Urinary bladder (tissue), 4 donors: Measurements from ENCODE around the gene SAMD5. TPM values are rescaled to one million over a fixed set of nuclear protein-coding genes. Genes with fewer than 3 reads are reported as not detected.

Source experiments
- DNase-seq: peaks from one replicate; pipeline ENCODE4 v3.0.0-alpha.2; 2015; ENCODE audit errors: extremely low spot score
- H3K27ac ChIP-seq: one replicate; pipeline ENCODE4 v1.5.1; 2013; ENCODE audit warnings: low read depth, mild to moderate bottlenecking, moderate library complexity
- H3K36me3 ChIP-seq: one replicate; pipeline ENCODE4 v1.6.1; 2013; ENCODE audit warnings: mild to moderate bottlenecking, moderate library complexity; ENCODE audit not compliant: insufficient read depth
- H3K4me1 ChIP-seq: one replicate; pipeline ENCODE4 v1.6.1; 2013; ENCODE audit warnings: mild to moderate bottlenecking, moderate library complexity; ENCODE audit not compliant: insufficient read depth
- H3K4me3 ChIP-seq: one replicate; pipeline ENCODE4 v1.5.1; 2013; ENCODE audit warnings: low read depth, low read length
- WGBS: extraction: QIAGEN DNeasy Blood & Tissue Kit; methylation state at CpG from one replicate; pipeline ENCODE4 v1.1.7; 2013; 5-methylcytosine and 5-hydroxymethylcytosine counted together
- polyA plus RNA-seq: library from polyadenylated mRNA; stranded (reverse); fragments of 200-250 nt; gene quantifications from one replicate; pipeline ENCODE4 v1.2.3, GENCODE V29; 2013
- total RNA-seq: library from RNA; depleted of rRNA; stranded (reverse); fragments of >200 nt; gene quantifications from one replicate; pipeline ENCODE4 v1.2.3, GENCODE V29; 2014
- donor health status: healthy with polysubstance abuse.
- donor health status: healthy.

Gene SAMD5
- total and polyA plus RNA-seq, 2 donors = 2.2 to 45.9 TPM

DNA sequence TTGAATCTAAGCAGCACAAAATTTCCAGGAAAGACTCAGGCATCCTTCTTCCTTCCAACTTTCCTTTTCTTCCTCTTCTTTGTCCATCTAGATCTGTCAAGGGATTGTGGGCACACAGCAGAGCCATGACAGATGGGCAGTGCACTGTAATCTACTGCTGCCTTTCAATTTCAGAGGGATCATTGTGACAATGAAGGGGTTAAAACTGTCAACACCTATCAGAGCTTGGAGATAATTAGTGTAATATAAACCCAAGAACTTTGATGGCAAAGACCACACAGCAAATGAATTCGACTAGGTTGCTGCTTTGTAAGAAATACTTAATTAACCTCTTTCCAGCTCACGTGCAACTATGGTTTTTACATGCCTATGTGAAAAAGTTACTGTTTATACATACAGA is 55.0 kb downstream of the SAMD5 start:
- no peak overlapping the region for H3K27ac ChIP-seq
- H3K4me3 ChIP-seq = no peak overlapping the region
- no peaks in the 10 kb centered on the region for H3K36me3 ChIP-seq
- no peak for DNase-seq
- no peaks in the 10 kb centered on the region for H3K4me1 ChIP-seq
- 78% methylated on average over 2 of the region's 2 CpGs for WGBS

DNA sequence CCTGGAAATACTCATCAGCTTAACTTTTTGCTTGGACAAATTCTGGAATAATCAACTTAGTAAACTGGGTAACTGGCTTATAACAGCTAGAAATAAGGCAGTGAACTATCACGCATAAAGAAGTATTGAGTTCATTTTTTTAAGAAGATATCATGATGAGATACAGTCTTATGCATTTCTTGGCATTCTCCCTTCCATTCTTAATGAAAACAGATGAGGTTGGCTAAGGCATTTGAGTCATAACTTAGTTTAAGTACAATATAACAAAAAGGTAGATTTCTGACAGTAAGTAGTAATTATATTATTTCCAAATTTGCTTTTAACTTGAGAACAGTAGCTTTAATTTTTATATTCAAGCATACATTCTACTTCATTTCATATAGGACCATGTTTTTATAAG is 56.1 kb downstream of the SAMD5 start:
- H3K27ac ChIP-seq = no peak overlapping the region
- no peak overlapping the region for H3K4me3 ChIP-seq
- 84% methylated on average over 1 of the region's 1 CpG for WGBS
- no peak for DNase-seq
- H3K4me1 ChIP-seq = no peaks in the 10 kb centered on the region
- no peaks in the 10 kb centered on the region for H3K36me3 ChIP-seq

DNA sequence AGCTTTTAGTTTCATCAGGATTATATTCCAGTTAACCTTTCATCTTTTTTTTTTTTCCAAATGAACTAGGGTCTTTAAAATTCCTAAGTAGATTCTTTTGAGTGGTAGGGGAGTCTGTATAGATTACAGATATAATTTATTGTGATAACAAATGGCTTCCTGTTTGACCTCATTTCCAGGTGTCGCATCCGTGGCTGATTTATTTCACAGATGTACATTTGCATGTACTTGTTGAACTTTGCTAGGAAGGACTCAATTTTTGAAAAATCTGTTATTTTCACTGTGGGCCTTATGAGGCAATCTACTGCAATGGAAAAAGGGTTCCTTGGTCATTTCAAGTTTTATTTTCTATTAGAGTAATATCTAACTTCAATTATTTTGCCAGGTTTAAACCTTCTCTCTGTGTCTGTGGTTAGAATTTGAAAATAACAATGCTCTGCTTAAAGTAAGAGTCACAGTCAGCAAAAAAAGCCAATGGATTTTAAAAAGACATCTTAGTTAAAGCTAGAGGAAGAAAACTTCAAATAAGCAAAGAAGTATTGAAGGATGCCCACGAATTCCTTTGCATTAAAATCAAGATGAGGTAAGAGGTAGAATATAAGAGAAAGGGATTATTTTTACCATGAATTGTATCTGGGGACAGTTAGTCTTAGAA is 57.9 kb downstream of the SAMD5 start:
- Histone ChIP-seq H3K4me3 (no peak overlapping the region), H3K36me3 (peaks cover 1% of the 10 kb centered on the region), H3K4me1 (no peaks in the 10 kb centered on the region), H3K27ac (no peak overlapping the region)
- WGBS = 68% methylated on average over 3 of the region's 3 CpGs
- DNase-seq = no peak

DNA sequence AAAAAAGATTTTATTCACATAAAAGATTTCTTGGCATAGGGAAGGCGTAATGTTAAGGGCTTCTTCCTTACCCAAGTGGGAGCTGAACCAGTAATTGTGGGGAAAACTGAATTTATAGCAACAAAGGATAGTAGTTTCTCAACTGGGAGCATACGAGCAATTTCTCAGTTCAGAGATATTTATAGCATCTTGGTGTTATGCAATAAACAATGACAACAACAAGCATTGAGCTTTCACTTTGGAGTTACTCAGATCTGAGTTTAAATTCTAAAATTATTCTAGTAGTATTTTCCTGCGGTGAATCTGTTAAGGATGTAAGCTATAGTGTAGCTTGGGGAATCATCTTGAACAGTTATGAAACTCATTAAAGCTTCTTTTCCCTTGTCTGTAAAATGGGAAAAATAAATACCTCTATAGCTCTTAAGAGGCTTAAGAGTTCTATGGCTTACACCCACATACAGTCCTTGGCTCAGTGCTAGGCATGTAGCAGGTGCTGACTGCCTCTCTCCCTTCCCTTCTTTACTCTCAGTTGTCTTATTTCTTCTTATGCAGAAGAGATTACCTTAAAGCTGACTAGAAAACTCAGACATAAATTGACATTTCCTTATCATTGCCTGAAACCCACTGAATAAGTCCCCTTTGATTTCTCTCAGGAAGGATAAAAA is 58.8 kb downstream of the SAMD5 start:
- H3K36me3 ChIP-seq = peaks cover 1% of the 10 kb centered on the region
- no peak overlapping the region for H3K4me3 ChIP-seq
- H3K27ac ChIP-seq = no peak overlapping the region
- no peak for DNase-seq
- 75% methylated on average over 3 of the region's 3 CpGs for WGBS
- H3K4me1 ChIP-seq = no peaks in the 10 kb centered on the region

DNA sequence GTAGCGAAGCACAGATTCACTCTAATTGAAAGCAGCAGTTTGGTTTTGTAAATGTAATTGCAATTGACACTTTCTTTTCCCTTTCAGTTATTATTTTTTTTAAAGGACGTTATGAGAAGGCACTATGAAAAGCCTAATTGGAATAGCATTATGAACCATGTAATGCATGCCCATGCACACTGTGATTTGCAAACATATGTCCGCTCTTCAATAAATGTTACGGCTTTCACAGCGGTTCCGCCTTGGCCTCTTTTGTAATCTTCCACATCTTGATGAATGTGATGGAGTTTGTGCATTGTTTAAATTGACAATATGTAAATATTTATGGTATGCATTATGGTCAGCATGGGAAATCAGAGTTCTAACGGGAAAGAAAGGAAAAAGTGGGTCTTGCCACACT is 61.3 kb downstream of the SAMD5 start:
- 87% methylated on average over 7 of the region's 7 CpGs for WGBS
- DNase-seq = no peak

DNA sequence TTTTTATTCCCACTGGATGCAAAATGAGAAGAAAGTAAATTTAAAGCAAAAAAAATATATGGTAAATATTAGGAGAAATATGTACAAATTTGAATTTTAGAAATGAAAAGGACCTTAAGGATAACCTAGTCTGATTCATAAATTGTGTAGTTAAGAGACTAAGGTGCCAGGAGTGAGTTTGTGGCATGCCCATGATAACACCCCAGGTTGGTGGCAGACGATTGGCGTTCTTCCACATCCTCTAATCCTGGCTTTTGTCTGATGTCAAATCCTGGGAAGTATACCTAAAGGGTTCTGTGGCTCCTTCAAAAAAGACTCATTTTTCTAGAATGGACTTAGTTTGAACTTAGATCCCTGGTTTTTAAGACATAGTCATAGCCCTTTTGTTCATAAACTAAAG is 62.2 kb downstream of the SAMD5 start:
- Histone ChIP-seq H3K4me3 (no peak overlapping the region), H3K36me3 (peaks cover 1% of the 10 kb centered on the region), H3K4me1 (no peaks in the 10 kb centered on the region), H3K27ac (no peak overlapping the region)
- DNase-seq = no peak
- 91% methylated on average over 2 of the region's 2 CpGs for WGBS

More for the DNA sequence above, 61.3 kb downstream of the SAMD5 start:
- Histone ChIP-seq H3K4me1 (no peaks in the 10 kb centered on the region), H3K27ac (no peak overlapping the region), H3K4me3 (no peak overlapping the region), H3K36me3 (peaks cover 1% of the 10 kb centered on the region)

DNA sequence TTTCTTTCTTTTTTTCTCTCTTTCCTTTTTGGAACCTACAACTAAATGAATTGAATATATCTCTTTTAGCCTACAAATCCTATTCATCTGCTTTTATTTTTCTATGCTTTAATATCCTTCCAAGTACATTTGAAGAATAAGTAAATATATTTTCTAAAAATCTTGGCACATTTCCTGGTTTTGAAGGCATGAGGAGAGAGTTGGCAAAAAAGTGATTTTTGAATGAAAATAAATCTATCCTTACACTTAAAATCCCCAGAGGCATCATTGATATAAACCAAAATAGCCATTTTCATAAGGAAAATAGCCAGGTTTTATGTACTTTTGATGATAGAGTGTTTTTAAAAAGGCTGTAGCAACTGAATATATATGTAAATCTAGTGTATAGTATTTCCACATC is 69.0 kb downstream of the SAMD5 start:
- Histone ChIP-seq H3K4me3 (no peak overlapping the region), H3K27ac (no peak overlapping the region), H3K4me1 (no peaks in the 10 kb centered on the region), H3K36me3 (no peaks in the 10 kb centered on the region)
- no peak for DNase-seq

DNA sequence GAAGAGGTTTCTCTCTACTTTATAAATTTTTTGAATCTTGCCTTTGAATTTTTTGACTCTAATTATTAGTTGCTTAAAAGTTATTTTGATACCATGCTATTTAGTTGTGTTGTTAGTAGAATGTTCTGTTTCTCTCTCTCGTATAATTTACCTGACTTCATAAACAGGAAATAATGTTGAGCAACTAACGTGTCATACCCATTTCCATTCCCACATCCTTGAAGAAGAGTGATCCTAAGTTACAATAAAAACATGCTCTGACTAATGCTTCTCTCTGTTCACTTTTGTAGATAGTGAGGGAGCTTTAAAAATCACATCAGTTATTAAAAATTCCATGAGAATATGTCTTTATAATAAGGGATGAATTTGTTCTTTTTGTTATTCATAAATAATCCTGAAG is 69.7 kb downstream of the SAMD5 start:
- DNase-seq = no peak
- Histone ChIP-seq H3K4me1 (no peaks in the 10 kb centered on the region), H3K4me3 (no peak overlapping the region), H3K36me3 (no peaks in the 10 kb centered on the region), H3K27ac (no peak overlapping the region)
- WGBS = 87% methylated on average over 2 of the region's 2 CpGs

DNA sequence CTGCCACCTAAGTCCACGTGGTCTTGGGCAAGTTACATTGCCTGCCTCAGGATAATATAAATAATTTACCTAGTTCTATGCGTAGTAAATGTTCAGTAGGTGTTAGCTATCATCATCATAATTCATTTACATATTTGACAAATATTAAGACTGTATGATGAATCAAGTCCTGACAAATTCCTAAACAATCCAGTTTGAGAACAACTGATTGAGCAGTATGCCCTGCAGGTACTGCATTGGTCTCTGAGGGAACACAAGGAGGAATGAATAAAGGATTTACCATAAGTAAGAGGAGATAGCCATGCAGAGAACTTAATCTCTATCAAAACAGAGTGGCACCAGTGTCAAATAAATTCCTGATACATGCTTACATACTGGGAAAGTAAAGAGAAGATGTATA is 70.4 kb downstream of the SAMD5 start:
- H3K27ac ChIP-seq = no peak overlapping the region
- H3K4me3 ChIP-seq = no peak overlapping the region
- no peaks in the 10 kb centered on the region for H3K36me3 ChIP-seq
- WGBS = 95% methylated on average over 2 of the region's 2 CpGs
- no peak for DNase-seq
- no peaks in the 10 kb centered on the region for H3K4me1 ChIP-seq

DNA sequence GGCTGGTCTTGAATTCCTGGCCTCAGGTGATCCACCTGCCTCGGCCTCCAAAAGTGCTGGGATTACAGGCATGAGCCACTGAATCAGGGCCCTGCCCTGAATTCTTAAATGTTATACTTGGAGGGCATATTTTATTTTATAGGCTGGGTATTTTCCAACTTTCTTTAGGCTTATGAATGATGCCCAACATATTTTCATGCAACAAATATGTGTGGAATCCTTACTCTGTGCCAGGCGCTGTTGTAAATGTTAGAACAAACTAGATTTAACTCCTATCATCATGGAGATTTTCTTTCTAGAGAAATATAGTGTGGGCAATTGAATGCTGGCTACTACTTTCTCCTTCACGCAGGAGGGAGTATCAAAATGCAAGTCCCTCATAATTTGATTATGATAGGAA is 71.2 kb downstream of the SAMD5 start:
- no peak overlapping the region for H3K27ac ChIP-seq
- no peak for DNase-seq
- no peak overlapping the region for H3K4me3 ChIP-seq
- H3K4me1 ChIP-seq = no peaks in the 10 kb centered on the region
- no peaks in the 10 kb centered on the region for H3K36me3 ChIP-seq
- 71% methylated on average over 3 of the region's 3 CpGs for WGBS

DNA sequence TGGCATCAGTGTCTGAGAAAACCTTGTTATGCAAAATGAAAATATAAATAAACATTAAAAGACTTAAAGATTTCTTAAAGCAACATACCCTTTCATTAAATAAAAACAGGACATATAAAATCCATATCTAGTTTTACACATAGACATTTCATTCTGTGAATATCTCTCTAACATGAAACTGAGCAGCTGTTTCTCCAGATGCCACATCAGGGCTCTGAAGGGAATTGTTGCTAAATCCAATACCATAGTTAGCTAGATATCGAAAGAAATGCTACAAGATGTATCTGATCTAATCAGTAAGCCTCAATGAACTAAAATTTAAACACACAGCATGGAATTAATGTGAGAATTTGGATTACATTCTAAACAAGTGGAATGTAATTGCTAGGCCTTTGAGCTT is 74.5 kb downstream of the SAMD5 start:
- Histone ChIP-seq H3K4me3 (no peak overlapping the region), H3K27ac (no peak overlapping the region), H3K4me1 (no peaks in the 10 kb centered on the region), H3K36me3 (no peaks in the 10 kb centered on the region)
- WGBS = 82% methylated on average over 1 of the region's 1 CpG
- no peak for DNase-seq

DNA sequence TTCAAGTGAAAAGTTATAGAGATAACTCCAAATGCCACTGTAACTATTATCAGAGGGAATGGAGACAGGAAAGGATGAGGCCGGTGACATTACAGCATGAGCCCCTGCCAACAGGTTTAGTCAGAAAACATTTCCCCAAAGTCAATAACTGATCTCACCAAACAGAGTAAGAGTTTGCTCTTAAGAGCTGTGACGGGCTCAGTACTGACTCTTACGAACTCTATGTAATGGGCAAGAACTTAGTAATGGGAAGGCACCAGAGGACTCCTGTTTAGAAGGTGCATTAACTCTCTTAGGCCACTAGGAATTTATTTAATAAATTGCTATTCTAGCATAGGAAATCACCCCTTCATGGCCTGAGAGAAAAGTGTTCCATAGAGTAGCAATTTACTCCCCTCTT is 76.8 kb downstream of the SAMD5 start:
- no peak overlapping the region for H3K4me3 ChIP-seq
- WGBS = 96% methylated on average over 3 of the region's 3 CpGs
- H3K36me3 ChIP-seq = no peaks in the 10 kb centered on the region
- no peak overlapping the region for H3K27ac ChIP-seq
- DNase-seq = no peak
- H3K4me1 ChIP-seq = no peaks in the 10 kb centered on the region

DNA sequence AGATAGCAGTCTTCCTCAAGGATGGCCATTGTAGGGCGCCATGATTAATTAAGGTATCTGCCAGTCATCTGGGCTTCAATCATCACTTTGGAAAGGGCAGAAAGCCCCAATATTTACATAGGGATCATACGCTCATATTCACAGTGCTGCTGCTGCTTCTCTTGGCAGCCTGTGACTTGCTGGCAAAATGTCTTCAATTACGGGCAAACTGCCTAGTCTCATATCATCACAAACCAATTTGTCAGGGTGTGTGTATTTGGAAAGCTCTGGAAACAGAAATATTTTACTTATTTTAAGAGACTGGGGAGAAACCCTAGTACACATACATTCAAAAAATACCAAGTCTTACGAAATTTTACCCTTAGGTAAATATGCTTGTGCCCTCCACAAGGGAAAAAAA is 77.6 kb downstream of the SAMD5 start:
- no peaks in the 10 kb centered on the region for H3K4me1 ChIP-seq
- H3K4me3 ChIP-seq = no peak overlapping the region
- H3K27ac ChIP-seq = no peak overlapping the region
- peak; percentile 14 for DNase-seq
- 37% methylated on average over 4 of the region's 4 CpGs for WGBS
- no peaks in the 10 kb centered on the region for H3K36me3 ChIP-seq

DNA sequence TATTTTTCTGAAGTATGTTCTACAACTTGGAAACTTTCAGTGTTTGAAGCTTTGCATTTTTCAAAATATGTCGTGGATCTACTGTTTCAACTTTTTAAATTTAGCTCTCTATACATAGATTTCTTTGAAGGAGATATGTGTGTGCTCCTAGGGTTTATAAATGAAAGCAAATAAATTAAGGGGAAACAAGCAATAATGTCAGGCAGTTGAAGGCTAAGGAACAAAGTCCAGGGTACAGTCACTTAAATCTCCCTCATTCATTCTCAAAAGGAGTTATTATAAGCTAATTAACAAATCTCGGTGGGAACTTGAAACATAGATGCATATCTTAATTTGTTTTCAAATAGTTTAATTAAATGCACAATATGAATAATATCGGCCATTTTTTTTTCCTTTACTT is 79.4 kb downstream of the SAMD5 start:
- no peak overlapping the region for H3K4me3 ChIP-seq
- no peaks in the 10 kb centered on the region for H3K4me1 ChIP-seq
- no peaks in the 10 kb centered on the region for H3K36me3 ChIP-seq
- no peak for DNase-seq
- WGBS = 91% methylated on average over 3 of the region's 3 CpGs
- no peak overlapping the region for H3K27ac ChIP-seq
